NCI-H526 (cell line): Measurements from ENCODE around the gene C19orf33.
"Not testable (repeated sequence)": the region's sequence is repeated elsewhere in the genome, so short reads cannot be mapped to it uniquely, and the experiment has no call there.

Source experiments
- DNase-seq, 2 experiments: peaks; one replicate each; lab custom pipeline; 2025; lab: John Stamatoyannopoulos, UW

C19orf33 gene

GRCh38 chr19:38339011-38339410 is 35.0 kb downstream of the C19orf33 start:
- DNase-seq, result not testable (repeated sequence)

- DNase-seq, result no peak
Observed at GRCh38 chr19:38340927-38341326, 36.9 kb downstream of the C19orf33 start.

- no peak for DNase-seq
Observed at GRCh38 chr19:38346837-38347236, 42.8 kb downstream of the C19orf33 start.

- no peak for DNase-seq
Observed at GRCh38 chr19:38350883-38351282, 46.8 kb downstream of the C19orf33 start.

GRCh38 chr19:38351865-38352395 is 47.9 kb downstream of the C19orf33 start:
- no peak for DNase-seq

- DNase-seq, result no peak
Observed at GRCh38 chr19:38352611-38353010, 48.6 kb downstream of the C19orf33 start.
